NCI-H345 (cell line): ENCODE data around the gene FLRT2.

Source experiments
- DNase-seq: peaks from one replicate; lab custom pipeline; 2025; lab: John Stamatoyannopoulos, UW

Gene FLRT2

DNA sequence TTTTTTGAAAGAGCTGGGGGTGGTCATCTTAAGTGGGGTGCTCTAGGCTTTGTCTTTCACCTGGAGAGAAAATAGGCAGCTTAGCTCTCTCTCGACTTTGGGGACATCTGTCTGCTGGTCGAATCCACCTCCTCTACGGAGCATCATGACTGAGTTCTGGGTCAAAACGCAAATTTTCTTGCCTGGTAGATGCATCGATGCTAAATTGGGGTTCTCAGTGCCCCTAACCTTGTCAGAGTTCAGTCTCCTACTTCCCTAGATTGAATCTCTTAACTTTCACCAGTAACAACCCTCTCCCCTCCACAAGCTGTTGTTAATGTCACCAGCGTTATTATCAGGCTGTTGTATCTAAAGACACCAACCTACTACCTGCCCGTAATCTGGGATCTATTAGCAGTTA is 682 bp downstream of the FLRT2 start:
- no peak for DNase-seq

DNA sequence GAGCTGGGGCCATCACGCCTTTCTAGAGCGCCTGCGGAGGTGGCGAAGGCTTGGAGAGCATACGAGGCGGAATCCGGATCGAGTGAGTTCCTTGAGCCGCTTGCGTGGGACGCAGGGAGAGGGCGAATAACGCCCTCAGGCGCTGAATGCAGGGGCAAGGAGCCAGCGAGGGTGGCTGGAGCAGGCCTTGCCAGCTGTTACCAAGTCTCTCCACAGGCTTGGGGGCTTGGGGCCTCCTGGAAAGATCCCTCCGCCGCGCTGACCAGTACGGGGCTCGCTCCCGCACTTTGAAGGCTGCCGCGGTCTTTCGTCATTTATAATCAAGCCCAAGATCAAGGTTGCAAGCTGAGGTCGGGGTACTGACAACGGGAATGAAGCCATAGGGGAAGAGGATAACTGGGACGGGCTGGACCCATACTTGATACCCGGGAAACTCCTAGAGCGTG is 1.2 kb downstream of the FLRT2 start:
- DNase-seq: no peak

DNA sequence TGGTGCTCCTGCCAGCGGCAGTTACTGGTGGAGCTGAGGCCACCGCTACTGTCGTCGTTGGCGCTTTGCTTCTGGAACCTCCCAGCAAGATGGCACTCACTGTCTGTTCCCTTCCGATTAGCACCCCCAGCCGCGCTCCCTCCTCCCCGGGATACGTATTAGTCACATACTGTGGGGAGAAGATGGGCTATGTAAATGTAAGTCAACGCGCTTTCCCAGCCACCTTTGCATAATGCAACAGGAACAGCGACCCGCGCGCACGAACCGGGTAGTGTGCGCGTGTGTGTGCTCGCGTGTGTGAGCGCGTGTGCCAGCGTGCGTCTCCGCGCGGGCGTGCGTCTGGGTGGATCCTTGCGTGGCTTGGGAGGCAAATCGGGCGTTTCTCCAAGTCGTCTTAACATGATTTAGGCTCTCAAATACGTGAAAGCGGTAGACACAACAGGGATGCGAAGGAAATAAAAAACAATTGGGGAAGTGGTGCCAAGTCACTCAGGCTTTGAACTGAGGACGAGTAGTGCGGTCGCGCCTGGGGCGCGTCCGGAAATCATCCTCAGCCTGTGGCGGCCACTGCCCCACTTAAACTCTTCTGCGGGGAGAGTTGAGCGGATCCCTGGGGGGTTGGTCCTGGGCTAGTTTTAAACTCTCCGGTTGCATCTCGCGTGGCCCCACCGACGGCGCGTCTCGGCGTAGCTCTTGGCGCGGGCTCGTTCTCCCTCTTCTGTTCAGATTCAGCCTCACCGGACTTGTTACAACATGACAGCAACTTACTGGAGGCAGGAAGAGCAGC is 1.8 kb downstream of the FLRT2 start:
- DNase-seq: no peak

DNA sequence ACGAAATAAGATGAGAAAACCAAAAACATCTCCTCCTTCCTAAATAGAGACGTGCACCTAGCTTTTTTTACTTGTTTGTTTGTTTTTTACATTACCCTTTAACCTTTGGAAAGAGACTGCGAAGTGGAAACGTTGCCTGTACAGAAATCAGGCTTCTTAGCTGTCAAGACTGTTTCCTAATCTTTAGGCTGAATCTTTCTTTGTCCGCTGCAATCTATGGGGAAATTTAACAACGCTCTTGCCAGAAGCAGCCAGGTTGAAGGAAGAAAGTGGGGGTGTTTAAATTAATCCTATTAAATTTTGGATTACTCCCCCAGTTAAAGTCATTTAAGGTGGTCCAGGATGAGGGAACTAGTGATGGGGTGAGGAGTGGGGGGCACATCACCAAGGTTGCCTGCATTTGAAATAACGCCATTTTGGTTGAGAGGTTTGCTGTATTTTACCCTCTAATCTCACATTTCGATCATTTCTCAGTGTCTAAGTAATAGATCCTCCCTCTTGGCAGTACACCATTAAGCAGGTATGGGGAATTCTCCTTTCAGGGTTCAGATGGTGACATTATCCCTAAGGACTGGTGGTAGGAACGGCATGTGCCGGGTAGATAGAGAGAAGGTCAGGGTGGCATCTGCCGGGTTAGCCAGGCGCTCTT is 2.6 kb downstream of the FLRT2 start:
- no peak for DNase-seq

DNA sequence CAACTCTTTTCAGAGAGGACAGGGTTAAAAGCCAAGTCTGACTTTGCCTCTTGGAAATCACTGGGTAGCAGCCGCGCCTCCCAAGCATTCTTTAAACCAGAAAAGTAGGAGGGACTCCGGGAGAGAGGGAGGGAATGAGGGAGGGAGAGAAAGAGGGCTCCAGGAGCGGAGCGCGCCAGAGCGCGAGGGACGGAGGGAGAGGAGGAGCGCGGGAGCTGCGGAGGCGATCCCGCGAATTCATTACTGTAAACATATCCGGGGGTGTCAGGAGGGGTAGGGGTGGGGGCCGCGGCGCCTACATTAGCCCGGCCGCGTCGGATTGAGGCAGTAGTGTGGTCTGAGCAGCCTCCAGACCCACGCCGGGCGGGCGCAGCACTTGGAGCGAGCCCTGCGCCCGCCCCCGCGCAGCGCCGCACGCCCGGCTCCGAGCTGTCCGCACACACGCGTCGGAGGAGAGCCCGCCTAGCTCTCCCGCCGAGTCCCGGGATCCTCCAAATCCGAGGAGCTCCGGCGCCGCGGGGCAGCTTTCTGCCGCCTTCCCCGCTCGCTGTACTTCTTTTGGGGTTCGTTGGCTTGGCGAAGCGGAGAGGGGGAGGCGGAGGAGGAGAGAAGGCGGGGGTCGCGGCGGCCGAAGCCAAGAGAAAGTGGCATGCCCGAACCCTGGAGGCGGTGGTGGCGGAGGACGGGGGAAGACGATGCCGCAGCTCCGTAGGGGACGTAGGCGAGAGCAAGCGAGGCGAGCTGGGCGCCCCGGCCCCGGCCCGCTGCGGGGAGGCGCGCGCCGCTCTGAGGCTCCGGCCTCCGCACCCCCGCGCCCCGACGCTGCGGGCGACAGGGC is 3.3 kb downstream of the FLRT2 start:
- peak; percentile 75 for DNase-seq

DNA sequence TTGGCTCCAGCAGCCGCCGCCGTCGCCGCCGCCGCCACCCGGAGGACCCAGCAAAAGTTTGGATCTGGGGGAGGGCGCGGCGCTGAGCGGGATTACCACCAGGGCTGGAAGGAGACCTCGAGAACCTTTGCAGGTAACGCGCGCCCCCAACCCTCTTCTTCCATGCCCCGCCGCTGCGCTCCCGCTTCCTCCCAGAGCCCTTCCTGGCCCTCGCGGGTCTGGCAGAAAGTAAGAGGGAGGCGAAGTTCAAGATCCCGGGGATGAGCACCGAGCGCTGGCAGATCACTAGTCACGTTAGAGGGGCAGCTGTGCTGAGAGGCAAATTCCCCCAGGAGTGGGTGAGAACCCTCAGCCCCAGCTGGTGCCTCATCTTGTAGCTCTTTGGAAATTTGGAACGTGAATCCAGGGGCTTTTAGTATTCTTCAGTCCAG is 3.9 kb downstream of the FLRT2 start:
- DNase-seq: peak; percentile 37

DNA sequence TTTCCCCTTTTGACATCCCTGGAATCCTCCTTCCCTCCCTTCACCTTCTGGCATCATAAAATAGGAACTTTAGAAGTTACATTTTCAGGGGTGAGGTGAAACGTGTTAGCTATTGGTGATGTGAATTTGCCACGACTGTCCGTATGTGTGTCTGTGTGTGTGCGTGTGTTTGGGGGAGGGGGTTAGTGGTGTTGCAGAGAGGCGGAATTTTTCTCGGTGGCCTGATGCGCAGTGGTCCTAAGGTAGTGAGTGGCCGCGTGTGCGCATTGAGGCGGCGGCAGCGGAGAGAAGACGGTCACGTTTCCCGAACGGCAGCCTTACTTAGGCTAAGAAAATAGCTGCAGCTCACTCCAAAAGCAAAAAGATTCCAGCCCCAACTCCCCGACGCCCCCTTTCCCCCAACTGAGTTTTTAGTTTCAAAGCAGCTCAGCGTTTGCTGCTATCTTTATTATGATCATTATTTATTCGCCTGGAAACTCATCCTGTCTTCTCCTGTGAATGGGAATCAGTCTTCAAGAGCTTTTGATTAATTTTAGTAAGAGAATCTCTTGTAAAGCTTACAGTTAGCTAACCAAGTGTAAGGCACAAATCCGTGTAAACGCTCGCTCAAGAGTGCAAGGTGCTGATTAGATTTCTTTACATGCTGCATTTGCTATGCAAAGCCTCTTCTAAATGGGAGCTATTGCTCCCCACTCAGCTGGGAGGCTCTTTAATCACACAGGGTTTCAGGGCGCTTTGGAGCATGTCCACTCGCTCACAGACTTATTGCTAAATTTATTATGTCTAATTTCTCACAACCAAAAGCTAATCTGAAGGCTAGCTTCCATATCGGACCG is 4.7 kb downstream of the FLRT2 start:
- peak; percentile 47 for DNase-seq

DNA sequence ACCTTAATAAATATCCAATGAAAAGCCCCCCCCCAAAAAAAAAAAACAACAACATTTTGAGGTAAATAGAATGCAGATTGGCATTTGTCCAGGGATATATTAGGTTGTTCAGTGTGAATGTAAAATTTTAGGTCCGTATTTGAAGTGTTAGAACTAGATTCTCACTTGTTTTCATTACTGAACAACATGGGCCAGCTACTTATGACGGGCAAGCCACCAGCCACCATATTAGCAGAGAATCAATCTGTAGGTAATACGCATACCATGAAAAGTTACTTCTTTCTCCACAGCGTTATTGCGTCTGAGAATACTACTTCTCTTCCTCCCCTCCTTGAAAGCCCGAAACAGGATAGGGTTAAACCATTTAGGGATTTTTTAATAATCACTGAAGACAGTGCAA is 5.4 kb downstream of the FLRT2 start:
- no peak for DNase-seq

DNA sequence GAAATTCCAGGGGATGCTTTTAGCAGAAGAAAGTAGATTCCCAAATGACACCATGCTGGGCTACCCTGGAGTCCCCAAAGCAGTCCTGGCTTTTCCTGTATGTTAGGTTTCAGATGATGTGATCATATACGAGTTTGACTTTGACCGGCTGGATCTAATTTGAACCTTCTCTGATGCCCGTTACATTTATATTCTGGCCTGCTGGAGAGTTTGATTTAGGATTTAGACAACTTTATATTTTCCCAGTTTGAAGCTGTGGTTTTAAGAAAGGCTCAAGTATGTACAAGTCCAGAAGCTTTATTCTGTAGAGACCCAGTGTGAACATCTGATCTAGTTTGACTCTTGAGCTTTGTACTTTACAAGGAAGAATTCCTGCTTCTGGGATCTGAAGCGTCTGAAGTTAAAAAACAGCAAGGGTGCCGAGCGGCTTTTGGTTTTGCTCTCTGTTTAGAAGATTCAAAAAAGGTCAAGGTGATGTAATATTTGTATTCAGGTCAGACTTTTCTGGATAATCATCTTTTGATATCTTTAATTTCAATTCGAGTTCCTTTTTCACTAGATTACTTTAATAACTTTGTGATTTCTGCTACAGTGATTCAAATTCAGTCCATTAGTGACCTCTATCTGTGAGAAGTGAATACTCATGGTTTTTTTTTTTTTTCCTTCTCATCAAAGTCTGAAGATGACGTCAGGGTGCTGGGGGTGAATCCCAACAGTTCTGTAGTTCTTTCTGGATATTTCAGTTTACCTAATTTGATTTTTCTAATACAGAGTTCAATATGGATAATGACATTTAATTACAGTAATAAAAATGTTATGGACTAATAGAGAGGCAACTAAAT is 6.3 kb downstream of the FLRT2 start:
- peak; percentile 34 for DNase-seq

DNA sequence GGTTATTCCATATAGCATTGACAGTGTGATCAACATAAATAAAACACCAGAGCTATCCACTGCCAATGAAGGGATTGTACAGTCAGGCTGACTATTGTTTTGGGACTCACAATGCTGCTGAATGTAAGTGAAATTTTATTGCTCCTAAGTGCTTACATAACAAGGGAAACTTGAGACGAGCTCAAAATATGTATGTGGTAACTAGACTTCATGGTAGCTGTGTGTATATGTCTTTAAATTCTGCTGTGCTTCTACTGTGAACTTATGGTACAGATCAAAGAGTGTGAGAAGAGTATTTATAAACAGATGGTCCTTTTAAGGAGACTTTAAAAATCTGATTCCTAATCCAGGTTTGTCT is 6.9 kb downstream of the FLRT2 start:
- peak; percentile 49 for DNase-seq

DNA sequence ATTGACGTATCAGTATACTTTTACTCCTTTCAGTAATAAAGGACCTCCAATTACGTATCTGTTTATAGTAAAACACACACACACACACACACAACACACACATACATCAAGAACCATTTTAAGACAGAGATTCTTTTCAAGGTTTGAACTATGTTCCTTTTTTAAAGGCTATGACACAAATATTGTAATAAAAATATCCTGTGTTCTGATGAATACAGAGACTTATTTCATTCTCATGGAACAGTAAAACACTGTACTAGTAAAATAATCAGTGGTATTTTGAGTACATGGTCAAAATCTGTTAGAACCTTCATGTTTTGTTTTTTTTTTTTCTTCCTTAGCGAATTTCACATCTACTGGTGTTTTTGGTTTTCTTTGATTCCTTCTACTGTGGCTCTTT is 7.6 kb downstream of the FLRT2 start:
- no peak for DNase-seq

DNA sequence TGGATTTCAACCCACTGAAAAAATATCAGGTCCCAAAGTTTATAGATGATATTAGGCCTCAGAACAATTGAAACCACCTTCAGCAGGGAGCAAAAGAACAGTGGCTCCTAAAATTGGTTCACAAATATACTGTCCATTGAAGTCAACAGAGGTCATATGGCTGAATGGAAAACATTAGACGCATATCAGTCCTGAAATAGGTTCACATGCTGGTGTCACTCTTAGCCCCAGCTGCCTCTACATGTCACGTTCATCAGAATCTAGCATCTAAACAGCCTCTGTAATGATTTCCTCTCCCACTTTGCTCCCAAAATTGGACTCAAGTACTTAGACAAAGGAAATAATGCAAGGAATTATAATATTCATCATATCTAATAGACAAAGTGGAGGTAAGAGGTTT is 8.7 kb downstream of the FLRT2 start:
- no peak for DNase-seq

DNA sequence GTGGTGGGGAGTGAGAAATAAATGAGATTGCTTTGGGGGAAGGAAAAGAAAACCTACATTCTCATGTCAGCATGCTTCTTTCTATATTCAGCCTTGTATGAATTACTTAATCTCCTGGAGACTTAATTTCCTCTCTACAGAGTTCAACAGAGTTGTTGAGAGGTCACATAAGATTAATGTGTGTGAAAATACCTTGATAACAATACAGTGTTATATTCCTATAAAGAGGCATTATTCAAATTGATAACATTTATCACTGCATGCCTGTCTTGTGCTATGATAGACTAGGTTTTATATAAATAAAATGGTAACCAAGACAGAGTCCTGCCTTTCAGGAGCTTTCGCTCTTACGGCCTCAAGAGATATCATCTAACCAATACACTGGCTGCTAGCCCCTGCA is 9.6 kb downstream of the FLRT2 start:
- no peak for DNase-seq

DNA sequence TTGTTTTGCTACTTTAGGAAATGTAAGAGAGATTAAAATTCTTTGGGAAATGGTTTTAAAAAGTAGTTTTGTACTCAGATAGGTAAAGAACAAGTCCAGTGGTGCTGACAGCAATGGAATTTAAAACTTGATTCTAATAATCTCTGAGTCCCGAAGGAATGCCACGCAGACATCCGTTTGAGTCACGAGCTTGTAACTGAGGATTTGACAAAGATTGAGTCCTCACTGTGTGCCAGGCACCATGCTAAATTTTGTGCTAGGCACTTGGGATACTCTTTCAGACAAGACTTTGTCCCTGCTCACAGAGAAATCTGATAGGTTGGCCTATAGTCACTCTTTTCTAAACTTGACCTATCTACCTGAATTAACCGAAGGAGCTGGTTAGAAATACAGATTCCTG is 12.7 kb downstream of the FLRT2 start:
- DNase-seq: no peak

DNA sequence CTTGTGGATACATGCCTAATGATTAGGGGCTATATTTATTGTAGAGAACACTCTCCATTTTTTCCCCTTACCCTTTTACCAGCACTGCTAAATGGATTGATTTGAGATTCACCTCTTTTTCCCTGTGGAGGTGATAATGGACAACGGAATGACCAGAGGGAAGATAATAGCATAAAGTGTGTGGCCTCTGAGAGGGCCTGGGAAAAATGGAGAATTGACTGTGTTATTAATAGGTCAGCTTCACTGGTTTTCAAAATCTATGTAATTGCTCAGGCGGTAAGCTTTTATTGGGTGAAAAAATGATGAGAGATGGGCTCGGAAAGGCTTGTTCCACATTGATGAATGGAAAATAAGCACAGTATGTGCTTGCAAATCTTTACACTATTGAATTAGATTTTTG is 15.8 kb downstream of the FLRT2 start:
- no peak for DNase-seq

DNA sequence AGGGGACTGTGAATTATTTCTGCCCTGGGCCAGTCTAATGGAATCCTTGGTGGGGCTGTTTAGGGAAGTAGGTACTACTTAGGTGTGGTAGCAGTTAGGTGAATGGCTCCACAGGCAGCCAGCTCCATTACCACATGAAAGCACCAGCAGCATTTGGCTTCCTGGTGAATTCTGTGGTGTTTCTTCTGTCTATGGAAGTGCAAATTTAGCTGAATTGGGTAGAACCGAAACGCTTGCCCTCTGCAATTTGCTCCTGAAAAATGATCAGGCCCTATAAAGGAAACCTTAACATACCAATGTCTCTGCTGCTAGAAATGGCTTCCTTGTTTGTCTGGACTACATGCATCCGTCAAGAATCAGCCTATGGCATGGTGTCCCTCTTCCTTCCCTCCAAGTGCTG is 16.4 kb downstream of the FLRT2 start:
- no peak for DNase-seq

DNA sequence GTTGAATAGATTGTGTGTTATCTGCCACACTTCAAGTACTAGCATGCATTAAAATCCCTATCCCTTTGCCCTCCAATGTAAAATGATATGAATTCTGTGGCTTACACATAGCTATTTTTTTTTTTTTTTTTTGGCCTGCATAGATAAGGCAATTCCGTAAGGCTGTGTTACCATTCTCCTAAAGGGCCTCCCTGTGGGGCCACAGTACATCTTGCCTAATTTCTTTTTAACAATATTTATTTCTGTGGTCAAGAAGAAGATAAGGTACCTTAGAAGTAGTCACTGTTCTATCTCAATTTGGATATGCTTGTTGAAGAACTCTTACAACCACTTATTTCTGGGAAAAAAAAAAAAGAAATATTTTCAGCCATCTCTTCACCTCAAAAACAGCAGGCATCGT is 19.8 kb downstream of the FLRT2 start:
- DNase-seq: no peak

DNA sequence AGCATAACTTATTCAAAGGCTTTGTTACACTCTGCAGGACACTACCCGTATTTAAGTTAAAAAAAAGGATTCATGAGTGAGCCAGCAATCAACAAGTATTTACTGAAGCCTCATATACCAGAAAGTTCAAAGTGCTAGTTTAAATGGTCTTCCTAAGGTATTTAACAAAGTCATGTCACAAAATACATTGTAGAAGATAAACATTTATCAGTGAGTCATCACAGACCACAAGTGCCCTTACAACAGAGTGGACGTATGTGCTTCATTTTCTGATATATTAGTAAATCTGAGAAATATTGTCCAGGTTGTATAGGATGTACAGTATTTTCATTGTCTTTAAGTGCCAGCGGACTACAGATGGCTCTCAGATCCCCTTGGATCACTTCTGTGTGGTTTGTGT is 24.2 kb downstream of the FLRT2 start:
- DNase-seq: no peak

DNA sequence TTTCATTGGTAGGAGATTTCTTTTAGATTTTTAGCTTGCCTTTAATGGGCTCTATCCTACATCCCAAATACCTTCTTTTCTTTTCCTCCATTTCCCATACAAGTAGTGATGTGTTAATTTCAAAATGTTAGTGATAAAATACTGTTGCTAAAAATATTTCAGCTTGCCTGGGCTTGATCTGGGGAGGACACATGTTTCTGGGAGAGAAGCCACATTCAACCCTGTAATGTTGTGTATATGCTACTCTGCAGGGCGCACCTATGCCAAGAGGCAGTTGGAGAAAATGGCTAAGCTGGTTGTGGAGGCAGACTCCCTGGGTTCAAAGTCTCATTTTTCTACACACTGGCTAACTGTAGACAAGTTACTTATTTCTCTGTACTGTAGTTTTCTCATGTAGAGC is 26.3 kb downstream of the FLRT2 start:
- no peak for DNase-seq

DNA sequence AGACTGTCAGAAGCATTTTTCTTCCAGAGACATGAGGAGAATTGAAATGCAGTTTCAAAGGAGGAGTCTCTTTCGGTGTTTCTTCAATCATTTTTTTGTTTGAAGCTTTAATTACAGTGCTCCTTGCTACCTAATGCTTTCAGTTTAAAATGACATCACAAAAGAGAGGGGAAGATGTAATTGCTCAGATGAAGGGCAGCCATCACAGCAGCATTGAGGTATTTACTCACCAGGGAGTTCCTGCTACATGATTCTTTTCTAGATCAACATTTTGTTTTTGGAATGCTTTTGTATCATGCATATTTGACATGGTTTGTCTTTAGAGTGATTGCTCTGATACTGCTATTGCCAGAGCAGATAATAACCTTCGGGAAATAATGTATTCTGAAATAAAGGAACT is 28.6 kb downstream of the FLRT2 start:
- no peak for DNase-seq

DNA sequence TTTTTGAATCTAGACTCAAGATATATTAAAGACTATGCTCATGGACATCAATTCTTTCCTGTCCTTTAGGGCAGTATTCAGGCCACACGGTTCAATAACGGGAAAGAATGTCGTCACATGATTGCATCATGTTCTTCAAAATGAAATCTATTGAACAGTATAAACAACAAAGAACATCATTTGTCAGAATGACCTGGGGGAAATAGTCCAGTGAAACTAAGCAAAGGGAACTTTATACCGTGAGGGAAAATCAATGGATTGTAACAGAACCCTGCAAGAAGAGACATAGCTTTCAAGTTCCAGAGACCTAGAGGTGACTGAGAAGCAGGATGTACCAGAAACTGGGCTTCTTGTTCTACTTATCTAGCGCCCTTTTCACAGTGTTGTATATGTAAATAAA is 32.7 kb downstream of the FLRT2 start:
- DNase-seq: no peak
